DMS53 treated with DMSO at 0.1 percent for 48 hours (cell line): ENCODE data around the gene CNOT6L.

Experiments used
- DNase-seq: peaks from one replicate; lab custom pipeline; 2025; ENCODE audit not compliant: unreplicated experiment; lab: John Stamatoyannopoulos, UW

Gene CNOT6L

GRCh38 chr4:77820649-77821561 is 1.7 kb upstream of the CNOT6L start:
- no peak for DNase-seq

- DNase-seq: peak; percentile 59
Measured at GRCh38 chr4:77819843-77820648, 878 bp upstream of the CNOT6L start.

DNA sequence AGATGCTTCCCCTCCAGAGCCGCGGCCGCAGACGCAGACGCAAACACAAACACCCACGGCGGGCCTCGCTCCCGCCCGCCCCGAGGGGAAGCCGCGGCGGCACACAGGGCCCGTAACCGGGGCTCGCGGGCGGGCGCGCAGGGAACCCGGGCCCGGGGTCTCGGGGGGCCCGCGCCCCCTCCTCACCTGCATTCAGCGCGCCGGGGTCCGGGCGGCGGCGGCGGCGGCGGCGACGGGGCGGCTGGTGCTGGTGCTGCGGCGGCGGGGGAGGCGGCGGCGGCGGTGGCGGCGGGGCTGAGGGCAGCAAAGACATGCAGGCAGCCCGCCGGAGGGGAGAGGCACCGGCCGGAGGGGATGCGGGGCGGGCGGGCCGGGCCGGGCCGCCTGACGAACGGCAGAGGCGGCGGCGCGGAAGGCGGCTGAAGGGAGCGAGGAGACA is 255 bp upstream of the CNOT6L start:
- no peak for DNase-seq

GRCh38 chr4:77818073-77818601 is 1.0 kb downstream of the CNOT6L start:
- peak; percentile 67 for DNase-seq

- DNase-seq: no peak
Measured at GRCh38 chr4:77817304-77818072, 1.7 kb downstream of the CNOT6L start.

DNA sequence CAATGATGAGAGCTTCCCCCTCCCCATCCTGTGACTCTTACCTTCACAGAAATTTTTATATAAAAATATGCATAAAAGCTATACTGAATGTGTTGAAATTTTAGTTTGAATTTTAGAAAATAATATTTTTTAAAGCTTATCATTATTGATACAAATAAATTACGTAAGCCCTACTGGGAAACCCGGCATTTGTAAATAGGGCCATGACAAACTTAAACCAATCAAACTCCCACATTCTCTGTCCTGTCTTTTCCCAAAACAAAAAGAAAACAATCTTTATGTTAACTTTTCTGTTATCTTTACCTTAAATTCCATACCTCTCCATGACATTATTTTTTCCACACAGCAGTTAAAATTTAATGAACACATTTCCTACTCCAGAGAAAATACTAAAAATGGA is 2.6 kb downstream of the CNOT6L start:
- DNase-seq: no peak

DNA sequence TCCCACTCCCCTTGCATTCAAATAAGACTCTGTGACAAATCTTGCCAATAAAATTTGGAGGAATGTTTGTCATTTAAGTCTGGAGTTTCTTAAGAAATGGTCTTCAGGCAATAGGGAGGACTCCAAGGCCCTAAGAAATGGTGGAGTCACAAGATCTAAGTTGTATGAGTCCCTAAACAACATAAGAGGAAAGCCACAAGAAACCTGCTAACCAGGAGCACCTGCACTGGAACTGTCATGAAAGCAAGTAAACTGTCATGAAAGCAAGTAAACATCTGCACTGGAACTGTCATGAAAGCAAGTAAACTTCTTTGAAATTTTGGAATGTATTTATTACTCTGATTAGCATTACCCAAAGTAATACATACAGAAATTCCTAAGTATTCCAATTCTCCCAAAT is 3.5 kb downstream of the CNOT6L start:
- DNase-seq: no peak

DNA sequence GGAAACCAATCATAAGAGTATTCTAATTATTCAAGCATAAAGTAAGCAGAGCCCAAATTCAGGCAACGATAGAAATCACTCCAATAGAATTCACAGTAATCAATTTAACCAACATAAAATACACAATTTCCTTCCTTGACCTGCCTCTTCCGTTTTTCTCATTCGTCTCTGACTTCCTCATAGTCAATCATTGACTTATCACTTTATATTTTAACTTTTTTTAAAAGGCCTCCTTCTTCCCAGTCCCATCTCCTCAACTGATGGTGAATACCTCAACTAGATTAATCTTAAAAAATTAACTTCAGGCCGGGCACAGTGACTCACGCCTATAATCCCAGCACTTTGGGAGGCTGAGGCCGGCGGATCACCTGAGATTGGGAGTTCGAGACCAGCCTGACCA is 13.3 kb downstream of the CNOT6L start:
- DNase-seq: no peak

- DNase-seq: no peak
Measured at GRCh38 chr4:77804471-77804870, 14.7 kb downstream of the CNOT6L start.

DNA sequence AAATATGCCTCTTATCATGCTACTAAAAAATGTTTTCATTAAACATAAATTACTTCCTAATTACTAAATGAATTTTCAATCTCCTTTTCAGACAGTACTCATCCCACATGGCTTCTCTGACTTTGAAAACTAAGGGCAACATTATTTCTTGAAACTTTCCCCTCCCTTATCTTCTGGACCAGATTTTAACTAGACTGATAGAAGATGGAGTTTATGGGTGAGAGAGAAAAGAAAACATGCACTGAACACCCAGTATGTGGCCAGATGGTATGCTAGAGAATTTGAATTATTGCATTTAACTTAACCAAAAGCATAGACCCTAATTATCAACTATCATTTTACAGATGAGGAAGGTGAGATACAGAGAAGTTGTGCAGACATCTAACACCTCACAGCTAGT is 16.8 kb downstream of the CNOT6L start:
- no peak for DNase-seq

DNA sequence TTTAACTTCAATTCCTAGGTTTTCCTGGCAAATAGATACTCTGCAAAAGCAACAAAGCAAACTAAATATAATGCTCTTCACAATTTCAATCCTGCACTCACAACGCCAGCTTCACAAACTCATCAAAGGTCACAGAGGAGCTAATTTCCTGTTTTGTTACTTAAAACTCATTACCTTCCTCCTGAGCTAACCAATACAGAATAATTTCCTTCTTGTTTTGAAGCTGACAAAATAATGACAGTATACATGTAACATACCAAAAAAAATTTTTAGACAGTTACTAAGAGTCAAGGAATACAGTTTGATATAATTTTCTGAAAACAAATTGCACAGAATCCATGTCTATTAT is 17.9 kb downstream of the CNOT6L start:
- DNase-seq: no peak

GRCh38 chr4:77800483-77801259 is 18.5 kb downstream of the CNOT6L start:
- DNase-seq: no peak

GRCh38 chr4:77800077-77800476 is 19.1 kb downstream of the CNOT6L start:
- no peak for DNase-seq

GRCh38 chr4:77798385-77798784 is 20.8 kb downstream of the CNOT6L start:
- no peak for DNase-seq

DNA sequence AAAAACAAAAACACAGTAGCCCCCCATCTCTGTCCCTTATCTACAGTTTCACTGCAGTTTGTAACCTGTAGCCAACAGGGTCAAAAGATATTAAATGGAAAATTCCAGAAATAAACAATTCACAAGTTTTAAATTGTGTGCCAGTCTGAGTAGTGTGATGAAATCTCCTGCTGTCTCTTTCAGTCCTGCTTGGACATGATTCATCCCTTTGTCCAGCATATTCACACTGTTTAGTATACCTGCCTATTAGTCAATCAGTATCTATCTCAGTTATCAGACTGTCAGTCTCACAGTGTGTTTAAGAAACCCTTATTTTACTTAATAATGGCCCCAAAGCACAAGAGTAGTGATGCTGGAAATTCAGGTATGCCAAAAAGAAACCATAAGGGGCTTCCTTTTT is 21.9 kb downstream of the CNOT6L start:
- DNase-seq: no peak

DNA sequence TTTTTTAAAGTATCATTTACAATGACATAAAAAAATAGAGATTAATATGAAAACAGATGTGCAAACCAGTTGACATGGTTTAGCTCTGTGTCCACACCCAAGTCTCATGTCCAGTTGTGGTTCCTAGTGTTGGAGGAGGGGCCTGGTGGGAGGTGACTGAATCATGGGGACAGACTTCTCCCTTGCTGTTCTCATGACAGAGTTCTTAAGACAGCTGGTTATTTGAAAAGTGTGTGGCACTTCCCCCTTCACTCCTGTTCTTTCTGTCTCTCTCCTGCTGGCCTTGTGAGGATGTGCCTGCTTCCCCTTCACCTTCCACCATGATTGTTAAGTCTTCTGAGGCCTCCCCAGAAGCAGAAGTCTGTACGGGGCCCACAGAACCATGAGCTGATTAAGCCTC is 23.8 kb downstream of the CNOT6L start:
- DNase-seq: no peak

GRCh38 chr4:77790146-77790545 is 29.0 kb downstream of the CNOT6L start:
- DNase-seq: no peak

DNA sequence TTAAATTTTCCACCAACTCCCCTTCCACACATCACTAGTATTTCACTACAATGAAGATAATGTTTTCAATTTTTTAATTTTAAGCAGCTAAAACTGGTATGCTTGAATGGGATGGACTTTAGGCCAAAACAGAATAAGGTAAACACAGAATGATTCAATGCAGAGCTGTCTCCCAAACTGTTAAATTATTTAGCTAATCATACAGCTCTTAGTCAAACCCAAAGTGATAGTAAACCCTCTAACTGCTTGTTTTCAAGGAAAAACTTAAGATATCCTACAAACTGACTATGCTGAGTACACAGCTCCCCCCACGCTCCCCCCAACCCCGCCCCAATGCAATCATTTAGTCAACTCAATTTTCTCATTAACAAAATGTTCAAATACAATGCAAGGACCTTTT is 30.2 kb downstream of the CNOT6L start:
- no peak for DNase-seq

GRCh38 chr4:77787969-77788368 is 31.2 kb downstream of the CNOT6L start:
- no peak for DNase-seq

- no peak for DNase-seq
Measured at GRCh38 chr4:77785669-77786068, 33.5 kb downstream of the CNOT6L start.
